Bronchial epithelial cell (primary cell): Measurements from ENCODE around the gene CMSS1. TPM values are rescaled to one million over a fixed set of nuclear protein-coding genes. Genes with fewer than 3 reads are reported as not detected.

Source experiments
- DNase-seq: peaks from one replicate; pipeline ENCODE4 v3.0.0-alpha.2; 2010; ENCODE audit warnings: low read depth
- FAIRE-seq: peaks from 2 replicates; lab custom pipeline; 2011; peaks lifted over from hg19 to GRCh38; lab: Jason Lieb, UNC
- H3K27me3 ChIP-seq: 2 replicates; pipeline ENCODE4 v1.5.1; 2011; ENCODE audit warnings: low read length; ENCODE audit not compliant: control insufficient read depth, insufficient read depth
- H3K36me3 ChIP-seq: 2 replicates; pipeline ENCODE4 v1.5.1; 2011; ENCODE audit warnings: low read length; ENCODE audit not compliant: control insufficient read depth, insufficient read depth
- H3K4me3 ChIP-seq: 2 replicates; pipeline ENCODE4 v1.5.1; 2011; ENCODE audit warnings: mild to moderate bottlenecking, low read depth, low read length, control low read depth
- total RNA-seq: library from RNA; depleted of rRNA; stranded (reverse); fragments of >200 nt; gene quantifications from 2 replicates; pipeline ENCODE4 v1.2.1, GENCODE V29; 2014
- TF ChIP-seq, protein P1 (sequence below): IDR thresholded peaks from 2 replicates; pipeline ENCODE4 v1.5.1; 2011; ENCODE audit warnings: mild to moderate bottlenecking, moderate library complexity, low read length, control low read depth, inconsistent platforms; ENCODE audit not compliant: insufficient read depth, severe bottlenecking

The CMSS1 gene
- total RNA-seq, 1 donor from 2014 or later: 21.3 TPM

DNA sequence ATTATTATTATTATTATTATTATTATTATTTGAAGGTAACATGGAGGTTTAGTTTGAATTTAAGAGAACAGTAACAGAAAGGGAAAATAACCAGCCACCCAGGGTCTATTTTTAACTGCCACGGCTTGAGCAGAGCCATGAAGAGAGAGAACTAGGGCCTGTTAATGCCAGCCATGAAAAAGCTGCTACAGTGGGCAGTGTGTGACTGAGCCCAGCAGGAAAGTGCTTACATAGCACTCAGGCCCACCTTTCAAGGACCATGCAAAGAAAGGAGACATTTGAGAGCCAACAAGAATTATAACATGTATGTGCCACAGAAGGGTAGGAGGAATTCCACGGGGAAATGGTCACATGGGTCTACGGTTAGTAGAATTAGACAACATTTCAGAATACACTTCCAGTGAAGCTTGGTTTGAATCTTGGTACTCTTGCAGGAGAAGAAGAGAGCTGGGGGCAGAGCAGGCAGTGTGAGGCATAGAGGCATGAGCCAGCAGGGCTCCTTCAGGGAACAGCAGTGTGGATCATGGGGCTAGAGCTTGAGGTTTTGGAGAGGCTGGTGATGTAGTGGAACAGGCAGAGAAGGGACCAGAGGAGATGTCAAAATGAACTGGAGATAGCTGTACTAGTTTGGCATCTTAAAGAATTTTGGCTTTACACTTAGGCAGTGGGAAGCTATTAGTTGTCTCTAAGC lies 140.7 kb downstream of the CMSS1 start:
- DNase-seq (no peak), FAIRE-seq (no peak)
- TF ChIP-seq, protein P1, sequence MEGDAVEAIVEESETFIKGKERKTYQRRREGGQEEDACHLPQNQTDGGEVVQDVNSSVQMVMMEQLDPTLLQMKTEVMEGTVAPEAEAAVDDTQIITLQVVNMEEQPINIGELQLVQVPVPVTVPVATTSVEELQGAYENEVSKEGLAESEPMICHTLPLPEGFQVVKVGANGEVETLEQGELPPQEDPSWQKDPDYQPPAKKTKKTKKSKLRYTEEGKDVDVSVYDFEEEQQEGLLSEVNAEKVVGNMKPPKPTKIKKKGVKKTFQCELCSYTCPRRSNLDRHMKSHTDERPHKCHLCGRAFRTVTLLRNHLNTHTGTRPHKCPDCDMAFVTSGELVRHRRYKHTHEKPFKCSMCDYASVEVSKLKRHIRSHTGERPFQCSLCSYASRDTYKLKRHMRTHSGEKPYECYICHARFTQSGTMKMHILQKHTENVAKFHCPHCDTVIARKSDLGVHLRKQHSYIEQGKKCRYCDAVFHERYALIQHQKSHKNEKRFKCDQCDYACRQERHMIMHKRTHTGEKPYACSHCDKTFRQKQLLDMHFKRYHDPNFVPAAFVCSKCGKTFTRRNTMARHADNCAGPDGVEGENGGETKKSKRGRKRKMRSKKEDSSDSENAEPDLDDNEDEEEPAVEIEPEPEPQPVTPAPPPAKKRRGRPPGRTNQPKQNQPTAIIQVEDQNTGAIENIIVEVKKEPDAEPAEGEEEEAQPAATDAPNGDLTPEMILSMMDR: no peak

DNA sequence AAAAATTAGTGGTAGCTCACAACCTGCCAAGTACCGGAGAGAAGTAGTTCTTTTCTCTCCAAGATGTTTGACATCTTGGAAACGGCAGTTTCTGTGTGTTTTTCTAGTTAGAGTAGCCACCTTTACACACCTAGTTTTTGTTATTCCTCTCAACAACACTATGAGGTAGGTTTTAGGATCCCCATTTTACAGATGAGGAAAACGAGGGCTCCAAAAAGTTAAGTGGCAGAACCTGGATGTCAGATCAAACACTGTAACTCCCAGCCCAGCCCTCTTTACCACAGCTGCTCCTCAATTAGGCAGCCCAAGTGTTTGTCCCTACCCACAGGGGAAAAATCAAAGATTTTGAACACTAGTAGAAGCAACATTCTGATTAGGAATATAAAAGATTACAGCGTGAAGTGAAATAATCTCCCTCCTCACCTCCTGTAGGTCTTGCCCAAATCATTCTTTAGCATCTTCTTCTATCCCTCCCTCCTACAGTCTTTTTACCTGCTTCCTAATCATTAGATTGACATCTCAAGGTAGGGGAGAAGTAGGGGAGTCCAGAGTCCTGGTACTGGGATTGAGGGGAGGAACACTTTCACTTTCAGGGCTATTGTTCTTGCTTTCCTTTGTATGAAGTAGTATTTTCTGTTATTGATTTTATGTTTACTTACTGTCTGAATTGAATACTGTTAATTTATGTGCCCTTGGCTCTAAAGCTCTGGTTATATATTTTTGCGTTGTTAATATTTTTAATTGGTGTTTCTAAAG lies 142.6 kb downstream of the CMSS1 start:
- DNase-seq (no peak), FAIRE-seq (no peak)
- Histone ChIP-seq H3K27me3 (no peaks in the 10 kb centered on the region), H3K4me3 (no peak overlapping the region), H3K36me3 (no peaks in the 10 kb centered on the region)
- TF ChIP-seq, protein P1: no peak

More for the DNA sequence above, 140.7 kb downstream of the CMSS1 start:
- no peak overlapping the region for H3K4me3 ChIP-seq
- H3K36me3 ChIP-seq: no peaks in the 10 kb centered on the region
- no peaks in the 10 kb centered on the region for H3K27me3 ChIP-seq

DNA sequence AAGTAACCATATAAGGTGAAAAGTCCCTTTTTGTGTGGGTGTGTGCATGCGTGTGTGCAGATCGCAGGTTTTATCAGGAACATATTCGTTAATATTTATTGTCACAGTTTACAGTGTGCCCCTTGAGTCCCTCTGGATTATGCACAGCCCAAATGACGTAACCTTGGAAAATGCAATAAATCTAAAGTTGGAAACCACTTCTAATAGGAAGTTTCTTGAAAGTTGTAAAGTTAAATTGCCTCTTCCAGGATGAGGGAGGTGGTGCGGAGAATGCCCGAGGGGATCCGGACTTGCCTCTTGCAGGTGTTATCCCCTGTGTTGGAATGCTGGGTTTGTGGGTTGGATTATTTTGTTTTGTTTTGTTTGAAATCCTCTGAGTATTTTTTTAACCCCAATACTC lies 143.3 kb downstream of the CMSS1 start:
- DNase-seq (no peak), FAIRE-seq (no peak)
- Histone ChIP-seq H3K4me3 (no peak overlapping the region), H3K27me3 (no peaks in the 10 kb centered on the region), H3K36me3 (no peaks in the 10 kb centered on the region)
- TF ChIP-seq, protein P1: no peak

DNA sequence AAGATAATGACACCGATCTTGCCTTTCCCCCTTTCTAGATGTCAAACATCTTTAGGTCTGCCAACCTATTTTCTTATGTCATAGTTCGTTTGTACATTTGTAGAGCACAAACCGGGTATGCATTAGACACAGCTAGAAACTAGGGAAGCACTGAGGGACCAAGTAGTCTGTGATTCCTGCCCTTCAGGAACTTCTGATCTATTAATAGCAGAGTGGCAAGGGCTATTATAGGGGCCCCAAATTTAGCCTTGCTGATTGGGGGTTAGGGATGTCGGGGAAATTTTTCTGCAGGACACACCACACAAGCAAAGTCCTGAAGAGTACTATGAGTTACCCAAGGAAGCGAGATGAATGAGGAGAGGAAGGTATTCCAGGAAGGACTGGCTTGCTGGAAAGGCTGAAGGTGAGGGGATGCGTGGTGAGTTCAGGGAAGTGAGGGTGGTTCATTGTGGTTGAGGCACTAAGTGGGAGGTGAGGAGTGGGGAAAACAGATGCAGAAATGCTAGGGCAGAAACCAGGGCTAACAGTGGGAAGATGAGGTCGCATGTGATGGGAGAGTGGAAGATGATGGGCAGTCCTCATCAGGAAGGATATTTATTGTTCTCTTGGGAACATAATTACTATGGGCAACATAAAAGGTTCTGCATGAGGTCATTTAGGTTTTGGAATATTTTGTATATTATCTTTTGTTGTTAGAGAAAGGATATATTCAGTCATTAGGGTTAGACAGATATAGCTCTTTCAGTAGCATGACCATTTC lies 144.3 kb downstream of the CMSS1 start:
- TF ChIP-seq, protein P1: no peak
- H3K27me3 ChIP-seq: no peaks in the 10 kb centered on the region
- no peaks in the 10 kb centered on the region for H3K36me3 ChIP-seq
- H3K4me3 ChIP-seq: no peak overlapping the region
- no peak for FAIRE-seq
- no peak for DNase-seq

DNA sequence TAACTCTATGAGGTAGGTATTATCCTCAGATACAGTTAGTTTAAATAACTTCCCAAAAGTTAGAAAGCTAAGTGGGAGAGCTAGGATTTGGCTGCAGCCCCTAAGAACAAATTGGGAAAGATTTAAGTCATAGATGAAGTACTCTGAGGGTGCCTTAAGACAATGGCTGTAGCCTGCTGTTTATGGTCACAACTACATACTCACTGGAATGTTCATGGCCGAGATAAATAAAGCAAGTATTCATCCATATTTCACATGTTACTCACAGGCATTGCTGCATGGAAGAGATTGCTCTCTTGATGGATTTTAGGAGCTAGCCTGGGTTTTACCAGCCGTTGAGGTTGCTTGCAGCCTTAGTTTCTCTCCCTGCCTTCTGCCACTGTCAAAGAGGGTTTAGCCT lies 145.0 kb downstream of the CMSS1 start:
- FAIRE-seq: no peak
- no peak for DNase-seq
- TF ChIP-seq, protein P1: no peak
- no peaks in the 10 kb centered on the region for H3K36me3 ChIP-seq
- H3K4me3 ChIP-seq: no peak overlapping the region
- no peaks in the 10 kb centered on the region for H3K27me3 ChIP-seq
